GM12875 (cell line): ENCODE data around the gene FNDC3B.

Experiments used
- H3K4me3 ChIP-seq: one replicate; pipeline ENCODE4 v1.5.1; 2011; ENCODE audit warnings: low read depth, low read length, control low read depth
- TF ChIP-seq, protein P1 (sequence below): IDR thresholded peaks from 2 replicates; pipeline ENCODE4 v1.5.1; 2011; ENCODE audit warnings: low read depth, mild to moderate bottlenecking, control low read depth, inconsistent platforms, low read length, moderate library complexity, borderline replicate concordance; ENCODE audit not compliant: insufficient read depth

FNDC3B gene

DNA sequence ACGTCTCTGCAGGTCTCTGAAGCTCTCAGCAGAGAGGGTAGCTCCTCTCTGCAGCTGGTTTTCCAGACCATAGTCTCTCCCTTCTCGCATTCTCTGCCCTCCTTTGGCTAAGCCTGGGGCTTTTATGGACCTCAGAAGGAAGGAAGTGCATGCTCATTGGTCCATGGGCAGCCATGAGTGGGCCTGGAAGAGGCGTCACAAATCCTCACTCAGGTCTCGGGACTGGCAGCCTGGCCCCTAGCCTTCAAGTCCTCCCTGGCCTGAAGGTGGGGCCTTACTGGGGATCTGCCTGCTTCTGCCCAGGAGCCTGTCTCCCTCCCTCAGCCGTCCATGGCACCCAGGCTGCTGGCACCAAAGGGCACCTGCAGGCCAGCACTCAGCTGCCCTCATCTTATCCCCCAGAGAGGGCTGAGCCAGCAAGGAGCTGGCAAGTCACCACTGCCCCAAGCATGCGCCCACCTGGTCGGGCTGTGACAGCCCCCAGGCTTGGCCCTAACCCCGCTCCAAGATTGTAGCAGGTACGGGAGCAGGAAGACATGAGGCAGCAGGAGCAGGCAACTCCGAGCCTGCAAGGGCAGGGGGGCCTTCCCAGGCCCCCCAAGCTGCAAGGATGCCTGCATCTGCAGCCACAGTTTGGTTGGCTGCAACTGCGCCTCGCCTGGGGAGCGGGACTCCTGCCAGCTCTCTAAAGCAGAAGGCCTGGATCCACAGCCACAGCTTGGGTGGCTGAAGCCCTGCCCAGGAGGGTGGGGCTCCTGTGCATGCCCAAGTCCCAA is 371.5 kb downstream of the FNDC3B start:
- H3K4me3 ChIP-seq = no peak overlapping the region
- TF ChIP-seq, protein P1, sequence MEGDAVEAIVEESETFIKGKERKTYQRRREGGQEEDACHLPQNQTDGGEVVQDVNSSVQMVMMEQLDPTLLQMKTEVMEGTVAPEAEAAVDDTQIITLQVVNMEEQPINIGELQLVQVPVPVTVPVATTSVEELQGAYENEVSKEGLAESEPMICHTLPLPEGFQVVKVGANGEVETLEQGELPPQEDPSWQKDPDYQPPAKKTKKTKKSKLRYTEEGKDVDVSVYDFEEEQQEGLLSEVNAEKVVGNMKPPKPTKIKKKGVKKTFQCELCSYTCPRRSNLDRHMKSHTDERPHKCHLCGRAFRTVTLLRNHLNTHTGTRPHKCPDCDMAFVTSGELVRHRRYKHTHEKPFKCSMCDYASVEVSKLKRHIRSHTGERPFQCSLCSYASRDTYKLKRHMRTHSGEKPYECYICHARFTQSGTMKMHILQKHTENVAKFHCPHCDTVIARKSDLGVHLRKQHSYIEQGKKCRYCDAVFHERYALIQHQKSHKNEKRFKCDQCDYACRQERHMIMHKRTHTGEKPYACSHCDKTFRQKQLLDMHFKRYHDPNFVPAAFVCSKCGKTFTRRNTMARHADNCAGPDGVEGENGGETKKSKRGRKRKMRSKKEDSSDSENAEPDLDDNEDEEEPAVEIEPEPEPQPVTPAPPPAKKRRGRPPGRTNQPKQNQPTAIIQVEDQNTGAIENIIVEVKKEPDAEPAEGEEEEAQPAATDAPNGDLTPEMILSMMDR = no peak

GRCh38 chr3:172411478-172411947 is 372.1 kb downstream of the FNDC3B start:
- TF ChIP-seq, protein P1 = no peak

GRCh38 chr3:172415323-172415722 is 375.9 kb downstream of the FNDC3B start:
- TF ChIP-seq, protein P1 = no peak
- no peak overlapping the region for H3K4me3 ChIP-seq

More at GRCh38 chr3:172411478-172411947, 372.1 kb downstream of the FNDC3B start:
- H3K4me3 ChIP-seq = no peak overlapping the region

DNA sequence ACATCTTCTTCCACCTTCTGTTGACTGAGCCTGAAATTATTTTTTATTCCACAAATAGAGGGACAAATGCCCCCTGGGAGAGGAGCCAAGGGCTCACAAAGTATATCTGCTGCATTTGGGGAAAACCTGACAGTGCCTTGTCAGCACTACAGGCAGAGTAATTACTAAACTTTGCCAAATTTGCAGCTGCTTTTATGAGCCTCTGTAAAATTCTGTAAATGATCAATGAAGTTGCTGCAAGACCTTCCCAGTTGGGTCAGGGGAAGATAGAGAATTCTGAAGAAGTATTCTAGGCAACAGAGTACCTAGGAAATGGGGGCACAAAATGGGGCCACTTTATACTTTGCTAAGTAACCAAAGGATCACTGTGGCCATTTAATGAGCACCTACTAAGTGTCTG is 398.3 kb downstream of the FNDC3B start:
- TF ChIP-seq, protein P1 = no peak
- no peak overlapping the region for H3K4me3 ChIP-seq

DNA sequence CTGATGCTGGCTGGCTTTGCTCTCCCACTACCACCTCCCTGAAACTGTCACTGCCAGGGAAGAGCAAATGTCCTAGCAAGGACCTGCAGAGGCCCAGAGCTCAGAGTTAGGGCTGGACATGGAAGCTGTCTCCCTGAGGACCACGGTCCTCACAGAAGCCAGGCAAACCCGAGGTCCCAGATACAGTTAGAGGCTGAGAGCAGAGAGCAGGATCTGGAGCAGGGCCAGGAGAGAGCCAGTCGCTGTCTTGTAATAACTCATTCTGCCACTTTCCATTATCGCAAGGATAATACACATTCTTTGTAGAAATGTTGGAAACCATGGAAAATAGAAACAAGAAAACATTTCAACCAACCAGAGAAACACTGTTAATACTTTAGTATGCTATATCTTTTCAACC is 398.8 kb downstream of the FNDC3B start:
- TF ChIP-seq, protein P1 = no peak
- H3K4me3 ChIP-seq = no peak overlapping the region

DNA sequence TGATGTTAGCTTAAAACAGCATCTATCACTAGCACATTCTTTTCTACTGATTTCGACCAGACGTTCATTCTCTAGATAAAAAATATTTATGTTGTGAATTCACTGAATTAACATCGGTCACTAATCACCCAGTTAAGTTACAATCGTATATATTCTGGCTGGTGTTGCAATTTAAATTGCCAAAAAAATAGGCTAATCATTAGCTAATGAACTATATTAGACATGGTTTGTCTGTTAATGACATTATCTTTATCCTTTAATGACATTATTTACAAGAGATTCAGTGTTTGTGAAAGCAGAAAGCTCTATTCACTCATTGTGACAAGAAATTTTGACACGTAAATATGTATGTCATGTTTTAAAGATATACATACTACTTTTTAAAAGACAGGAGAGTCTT is 402.2 kb downstream of the FNDC3B start:
- no peak overlapping the region for H3K4me3 ChIP-seq
- TF ChIP-seq, protein P1 = no peak

GRCh38 chr3:172442606-172443005 is 403.2 kb downstream of the FNDC3B start:
- no peak overlapping the region for H3K4me3 ChIP-seq
- TF ChIP-seq, protein P1 = no peak
